Upper lobe of right lung (tissue), 1 donor: ENCODE data around the gene FUT8. TPM values are rescaled to one million over a fixed set of nuclear protein-coding genes. Genes with fewer than 3 reads are reported as not detected.

Experiments
- ATAC-seq: fragments of 200-7000 bp; cut with Tn5 transposase; one replicate; pipeline ENCODE4 v1.9.1; 2020; ENCODE audit warnings: mild to moderate bottlenecking, moderate library complexity
- DNase-seq: peaks from one replicate; pipeline ENCODE4 v3.0.0-alpha.2; 2020
- H3K27ac ChIP-seq: fragments of 200-600 bp; one replicate; pipeline ENCODE4 v1.8.0; 2022
- H3K27me3 ChIP-seq: fragments of 200-600 bp; one replicate; pipeline ENCODE4 v1.8.0; 2022; ENCODE audit warnings: mild to moderate bottlenecking
- H3K36me3 ChIP-seq: fragments of 200-600 bp; one replicate; pipeline ENCODE4 v1.8.0; 2022
- H3K4me1 ChIP-seq: fragments of 200-600 bp; one replicate; pipeline ENCODE4 v1.8.0; 2022
- H3K4me3 ChIP-seq: fragments of 200-600 bp; one replicate; pipeline ENCODE4 v1.8.0; 2022; ENCODE audit warnings: mild to moderate bottlenecking
- H3K9me3 ChIP-seq: fragments of 200-600 bp; one replicate; pipeline ENCODE4 v1.8.0; 2022
- CTCF ChIP-seq: fragments of 200-600 bp; IDR thresholded peaks from one replicate; pipeline ENCODE4 v1.8.0; 2022; ENCODE audit warnings: antibody characterized with exemption
- intact Hi-C: fragments of 100-400 bp; cut with DNase I; formaldehyde crosslinking; loops from one replicate; pipeline ENCODE4 v1.11.0; 2022
- total RNA-seq: library from RNA; stranded (reverse); fragmentation: NEBNext Ultra II Directional; extraction: Animal tissue kit (Norgen Biotek cat#: 25700); gene quantifications from one replicate; pipeline ENCODE4 v1.2.1, GENCODE V29; 2021
- donor health status: DM: no; HTN: yes; CAD: no; lungs with severe emphysema.

The FUT8 gene
- total RNA-seq, 1 donor from 2014 or later: 31.8 TPM

GRCh38 chr14:65558363-65558762 is 145.8 kb downstream of the FUT8 start:
- no peaks in the 10 kb centered on the region for H3K9me3 ChIP-seq
- intact Hi-C loops: no loop called here
- no peak for DNase-seq

GRCh38 chr14:65560340-65561027 is 148.0 kb downstream of the FUT8 start:
- Histone ChIP-seq H3K27ac (no peak overlapping the region), H3K4me1 (no peaks in the 10 kb centered on the region), H3K36me3 (no peaks in the 10 kb centered on the region), H3K4me3 (no peak overlapping the region), H3K9me3 (no peaks in the 10 kb centered on the region), H3K27me3 (no peaks in the 10 kb centered on the region)
- TF ChIP-seq CTCF: no peak
- DNase-seq: no peak
- ATAC-seq: no peak
- intact Hi-C loops: no loop called here

More at GRCh38 chr14:65558363-65558762, 145.8 kb downstream of the FUT8 start:
- no peak overlapping the region for H3K4me3 ChIP-seq
- H3K4me1 ChIP-seq: no peaks in the 10 kb centered on the region
- no peak for TF ChIP-seq CTCF
- H3K36me3 ChIP-seq: no peaks in the 10 kb centered on the region
- no peaks in the 10 kb centered on the region for H3K27me3 ChIP-seq
- ATAC-seq: no peak
- no peak overlapping the region for H3K27ac ChIP-seq

GRCh38 chr14:65564370-65564769 is 151.8 kb downstream of the FUT8 start:
- Histone ChIP-seq H3K27ac (no peak overlapping the region), H3K27me3 (no peaks in the 10 kb centered on the region), H3K36me3 (no peaks in the 10 kb centered on the region), H3K9me3 (no peaks in the 10 kb centered on the region), H3K4me3 (no peak overlapping the region), H3K4me1 (no peaks in the 10 kb centered on the region)
- ATAC-seq (no peak), DNase-seq (no peak)
- intact Hi-C loops: no loop called here
- no peak for TF ChIP-seq CTCF

- no peak for DNase-seq
- ATAC-seq: no peak
- intact Hi-C loops: no loop called here
Measured at GRCh38 chr14:65565948-65566347, 153.4 kb downstream of the FUT8 start.

GRCh38 chr14:65566820-65567522 is 154.4 kb downstream of the FUT8 start:
- Histone ChIP-seq H3K27me3 (no peaks in the 10 kb centered on the region), H3K4me3 (no peak overlapping the region), H3K9me3 (no peaks in the 10 kb centered on the region), H3K36me3 (no peaks in the 10 kb centered on the region), H3K4me1 (no peaks in the 10 kb centered on the region), H3K27ac (no peak overlapping the region)
- no peak for TF ChIP-seq CTCF
- ATAC-seq (no peak), DNase-seq (no peak)
- intact Hi-C loops: no loop called here

More at GRCh38 chr14:65565948-65566347, 153.4 kb downstream of the FUT8 start:
- TF ChIP-seq CTCF: no peak
- H3K27me3 ChIP-seq: no peaks in the 10 kb centered on the region
- H3K4me1 ChIP-seq: no peaks in the 10 kb centered on the region
- H3K4me3 ChIP-seq: no peak overlapping the region
- no peak overlapping the region for H3K27ac ChIP-seq
- H3K9me3 ChIP-seq: no peaks in the 10 kb centered on the region
- no peaks in the 10 kb centered on the region for H3K36me3 ChIP-seq
